Measurements from ENCODE around the gene FCRL3. TPM values are rescaled to one million over a fixed set of nuclear protein-coding genes. Genes with fewer than 3 reads are reported as not detected.

FCRL3 gene
- total RNA-seq, 2 donors from 2014 or later: 0.16 to 0.49 TPM

GRCh38 chr1:157732755-157733154, 32.2 kb upstream of the FCRL3 start:
- H3K27me3 ChIP-seq: no peaks in the 10 kb centered on the region
- no peaks in the 10 kb centered on the region for H3K9me3 ChIP-seq

DNA sequence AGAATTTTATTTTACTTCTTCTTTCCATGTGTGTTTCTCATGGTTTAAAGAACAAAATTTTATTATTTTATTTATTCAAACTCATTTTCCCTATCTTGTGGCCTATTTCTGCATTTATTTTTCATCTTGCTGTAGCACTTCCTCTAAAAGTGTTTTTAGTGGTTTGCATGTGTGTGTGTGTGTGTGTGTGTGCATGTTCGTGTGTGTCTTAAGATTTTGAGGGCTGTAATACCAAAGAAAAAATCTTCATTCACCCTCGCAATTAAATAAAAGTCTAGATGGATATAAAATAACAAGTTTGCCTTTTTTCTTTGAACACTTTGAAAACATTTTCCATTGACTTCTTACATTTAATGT, 24.6 kb upstream of the FCRL3 start:
- no peak overlapping the region for H3K27ac ChIP-seq
- no peaks in the 10 kb centered on the region for H3K4me1 ChIP-seq
- H3K36me3 ChIP-seq: no peaks in the 10 kb centered on the region
- H3K9ac ChIP-seq (ENCODE audit: low read depth in 2 of 2, low read length in 2 of 2): no peak overlapping the region
- no peak overlapping the region for H3K4me3 ChIP-seq
- H3K27me3 ChIP-seq: no peaks in the 10 kb centered on the region
- no peak for DNase-seq
- intact Hi-C loops (cut with DNase I): no loop called here
- TF ChIP-seq CTCF (IDR thresholded peaks at IDR 0.05): no peak
- no peaks in the 10 kb centered on the region for H3K9me3 ChIP-seq

More at GRCh38 chr1:157732755-157733154, 32.2 kb upstream of the FCRL3 start:
- H3K4me3 ChIP-seq: no peak overlapping the region
- no peak for TF ChIP-seq CTCF (IDR thresholded peaks at IDR 0.05)
- H3K36me3 ChIP-seq: no peaks in the 10 kb centered on the region
- intact Hi-C loops (cut with DNase I): no loop called here
- H3K9ac ChIP-seq (ENCODE audit: low read depth in 2 of 2, low read length in 2 of 2): no peak overlapping the region
- DNase-seq: no peak
- no peaks in the 10 kb centered on the region for H3K4me1 ChIP-seq
- H3K27ac ChIP-seq: no peak overlapping the region

DNA sequence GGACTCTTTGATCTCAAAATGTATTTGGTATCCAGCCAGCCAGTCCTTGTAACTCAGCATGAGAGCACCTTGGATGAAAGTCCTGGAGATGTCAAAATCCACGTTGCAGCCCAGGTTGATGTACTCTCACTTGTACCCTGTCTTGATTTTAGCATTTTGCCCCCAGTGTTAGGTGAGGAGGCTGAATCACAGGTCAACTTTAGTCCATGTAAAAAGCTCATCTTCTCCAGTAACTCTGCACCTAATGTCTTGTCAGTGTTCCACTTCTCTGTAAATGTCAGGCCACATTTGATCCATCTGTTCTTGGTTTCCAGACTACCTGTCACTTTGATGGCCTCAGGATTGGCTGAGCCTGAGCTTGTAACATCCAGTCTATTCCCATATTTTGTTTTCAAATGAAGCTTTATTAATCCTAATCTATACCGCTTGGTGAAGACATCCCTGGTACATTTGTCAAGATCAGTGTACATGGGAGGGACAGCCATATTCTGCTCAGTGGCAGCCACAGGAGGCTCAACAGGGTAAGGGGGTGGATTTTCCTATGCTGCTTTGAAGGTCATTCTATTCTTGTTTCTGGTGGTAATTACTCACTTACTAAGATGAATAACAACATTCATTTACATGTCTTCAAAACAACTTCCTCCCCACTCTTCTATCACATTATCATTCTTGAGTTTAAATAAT, 24.1 kb upstream of the FCRL3 start:
- TF ChIP-seq CTCF (IDR thresholded peaks at IDR 0.05): no peak
- intact Hi-C loops (cut with DNase I): no loop called here

GRCh38 chr1:157723157-157723556, 22.6 kb upstream of the FCRL3 start:
- Histone ChIP-seq H3K9me3 (no peaks in the 10 kb centered on the region), H3K4me3 (no peak overlapping the region), H3K27me3 (no peaks in the 10 kb centered on the region), H3K27ac (no peak overlapping the region), H3K36me3 (no peaks in the 10 kb centered on the region), H3K9ac (ENCODE audit: low read depth in 2 of 2, low read length in 2 of 2) (no peak overlapping the region), H3K4me1 (no peaks in the 10 kb centered on the region)
- intact Hi-C loops (cut with DNase I): no loop called here
- TF ChIP-seq CTCF (IDR thresholded peaks at IDR 0.05): no peak
- no peak for DNase-seq

More for the DNA sequence above, 24.1 kb upstream of the FCRL3 start:
- no peak overlapping the region for H3K4me3 ChIP-seq
- no peaks in the 10 kb centered on the region for H3K36me3 ChIP-seq
- no peak overlapping the region for H3K27ac ChIP-seq
- no peaks in the 10 kb centered on the region for H3K27me3 ChIP-seq
- no peaks in the 10 kb centered on the region for H3K4me1 ChIP-seq
- H3K9ac ChIP-seq (ENCODE audit: low read depth in 2 of 2, low read length in 2 of 2): no peak overlapping the region
- H3K9me3 ChIP-seq: no peaks in the 10 kb centered on the region
- DNase-seq: no peak

- no peaks in the 10 kb centered on the region for H3K27me3 ChIP-seq
- TF ChIP-seq CTCF (IDR thresholded peaks at IDR 0.05): no peak
- H3K4me1 ChIP-seq: no peaks in the 10 kb centered on the region
- H3K4me3 ChIP-seq: no peak overlapping the region
- H3K27ac ChIP-seq: no peak overlapping the region
- no peaks in the 10 kb centered on the region for H3K36me3 ChIP-seq
- H3K9ac ChIP-seq (ENCODE audit: low read depth in 2 of 2, low read length in 2 of 2): no peak overlapping the region
- H3K9me3 ChIP-seq: no peaks in the 10 kb centered on the region
- intact Hi-C loops (cut with DNase I): no loop called here
- DNase-seq: no peak
These were observed 21.4 kb upstream of the FCRL3 start for GRCh38 chr1:157721985-157722384.
